ENCODE data around the gene EFCAB11.

EFCAB11 gene

DNA sequence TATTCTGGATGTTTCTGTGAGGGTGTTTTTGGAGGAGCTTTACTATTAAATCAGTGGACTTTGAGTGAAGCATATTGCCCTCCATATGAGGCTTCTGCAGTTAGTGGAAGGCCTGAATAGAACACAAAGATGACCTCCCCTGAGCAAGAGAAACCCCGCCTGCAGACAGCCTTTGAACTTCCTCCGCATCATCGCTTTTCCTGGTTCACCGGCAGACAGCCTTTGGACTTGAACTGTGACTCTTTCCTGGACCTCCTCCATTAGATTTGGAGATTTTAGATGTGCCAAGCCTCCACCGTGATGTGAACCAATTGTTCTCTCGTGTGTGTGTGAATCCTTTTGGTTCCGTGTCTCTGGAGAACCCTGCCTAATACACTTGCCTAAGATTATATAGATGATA, 208.4 kb downstream of the EFCAB11 start:
- Histone ChIP-seq H3K27me3 (no peaks in the 10 kb centered on the region), H3K4me1 (ENCODE audit: control insufficient read depth in 1 of 2, insufficient read depth in 1 of 2, low read depth in 1 of 2, low read length in 1 of 2) (peaks cover 17 to 28% of the 10 kb centered on the region in 2 experiments), H3K27ac (no peak overlapping the region), H3K4me3 (ENCODE audit: low read depth in 1 of 2, low read length in 1 of 2) (no peak overlapping the region), H3K9me3 (no peaks in the 10 kb centered on the region), H3K36me3 (no peaks in the 10 kb centered on the region)
- TF ChIP-seq, protein P1, sequence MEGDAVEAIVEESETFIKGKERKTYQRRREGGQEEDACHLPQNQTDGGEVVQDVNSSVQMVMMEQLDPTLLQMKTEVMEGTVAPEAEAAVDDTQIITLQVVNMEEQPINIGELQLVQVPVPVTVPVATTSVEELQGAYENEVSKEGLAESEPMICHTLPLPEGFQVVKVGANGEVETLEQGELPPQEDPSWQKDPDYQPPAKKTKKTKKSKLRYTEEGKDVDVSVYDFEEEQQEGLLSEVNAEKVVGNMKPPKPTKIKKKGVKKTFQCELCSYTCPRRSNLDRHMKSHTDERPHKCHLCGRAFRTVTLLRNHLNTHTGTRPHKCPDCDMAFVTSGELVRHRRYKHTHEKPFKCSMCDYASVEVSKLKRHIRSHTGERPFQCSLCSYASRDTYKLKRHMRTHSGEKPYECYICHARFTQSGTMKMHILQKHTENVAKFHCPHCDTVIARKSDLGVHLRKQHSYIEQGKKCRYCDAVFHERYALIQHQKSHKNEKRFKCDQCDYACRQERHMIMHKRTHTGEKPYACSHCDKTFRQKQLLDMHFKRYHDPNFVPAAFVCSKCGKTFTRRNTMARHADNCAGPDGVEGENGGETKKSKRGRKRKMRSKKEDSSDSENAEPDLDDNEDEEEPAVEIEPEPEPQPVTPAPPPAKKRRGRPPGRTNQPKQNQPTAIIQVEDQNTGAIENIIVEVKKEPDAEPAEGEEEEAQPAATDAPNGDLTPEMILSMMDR (IDR thresholded peaks at IDR 0.05) = no peak

Data from neutrophil (primary cell).